Thyroid gland (tissue), 4 donors: ENCODE measurements around the gene ING2. TPM values are rescaled to one million over a fixed set of nuclear protein-coding genes. Genes with fewer than 3 reads are reported as not detected.

ENCODE experiments used
- DNase-seq, 2 donors: peaks; one replicate each; pipeline ENCODE4 v3.0.0-alpha.2; 2019
- H3K27ac ChIP-seq, 3 donors: fragments of 200-600 bp; sonication (generic); 1 replicate in 2 of 3; 2 replicates in 1 of 3; pipeline ENCODE4 v1.5.1; 2016 to 2019; ENCODE audit warnings: mild to moderate bottlenecking in 1 of 3, moderate library complexity in 1 of 3
- H3K27me3 ChIP-seq: fragments of 200-600 bp; sonication (generic); one replicate; pipeline ENCODE4 v1.5.1; 2019
- H3K36me3 ChIP-seq, 2 donors: fragments of 200-600 bp; sonication (generic); one replicate each; pipeline ENCODE4 v1.5.1; 2016 to 2019
- H3K4me1 ChIP-seq, 2 donors: fragments of 200-600 bp; sonication (generic); one replicate each; pipeline ENCODE4 v1.5.1; 2017 to 2019
- H3K4me3 ChIP-seq, 3 donors: fragments of 200-600 bp; sonication (generic); replicated peaks in 1 of 3; 1 replicate in 2 of 3; 2 replicates in 1 of 3; pipeline ENCODE4 v1.5.1; 2016; ENCODE audit warnings: mild to moderate bottlenecking in 1 of 3
- H3K9me3 ChIP-seq: fragments of 200-600 bp; sonication (generic); one replicate; pipeline ENCODE4 v1.5.1; 2017
- POLR2A ChIP-seq, 2 donors: fragments of 450-650 bp; IDR thresholded peaks; one replicate each; pipeline ENCODE4 v1.6.1; 2017; ENCODE audit warnings: antibody characterized with exemption in 2 of 2, mild to moderate bottlenecking in 2 of 2, moderate library complexity in 1 of 2
- WGBS, 2 donors: methylation state at CpG; one replicate each; pipeline ENCODE4 v1.1.5; 2017; 5-methylcytosine and 5-hydroxymethylcytosine counted together
- intact Hi-C: fragments of 100-400 bp; cut with DNase I; formaldehyde crosslinking; loops from one replicate; pipeline ENCODE4 v1.15.1; 2023
- total RNA-seq, 4 donors: library from RNA; depleted of rRNA; stranded (reverse); fragments of >200 nt; gene quantifications; one replicate each; pipeline ENCODE4 v1.2.3, GENCODE V29; 2016
- TF ChIP-seq, protein P1 (sequence below), 6 experiments: fragments of 200-600 bp in 3 of 6; fragments of 450-650 bp in 3 of 6; sonication (generic) in 3 of 6; IDR thresholded peaks; one replicate each; pipeline ENCODE4 v1.5.1; 2016 to 2019; ENCODE audit warnings: antibody characterized with exemption in 6 of 6, mild to moderate bottlenecking in 2 of 6, inconsistent platforms in 1 of 6, moderate library complexity in 1 of 6

The ING2 gene
- total RNA-seq, 4 donors from 2014 or later, result 17.2 to 21.4 (median 18.8) TPM

DNA sequence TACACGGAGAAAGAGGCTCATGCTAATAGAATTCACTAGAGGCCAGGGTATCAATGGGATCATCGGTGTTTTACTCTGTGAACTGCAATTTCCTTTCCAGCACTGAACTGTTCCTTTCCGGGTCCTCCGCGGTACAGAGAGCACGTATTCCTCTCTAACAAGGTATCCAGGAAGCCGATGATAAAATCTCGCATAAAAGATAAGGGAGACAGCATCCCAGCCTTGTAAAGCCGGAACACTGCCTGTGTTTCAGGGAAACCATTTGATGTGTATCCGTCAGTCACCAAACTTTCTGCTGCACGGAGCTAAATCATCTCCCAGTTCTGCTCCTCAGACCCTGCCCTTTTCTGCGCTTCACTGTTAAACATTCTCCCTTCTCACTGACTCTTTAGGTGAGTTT lies 54.0 kb downstream of the ING2 start:
- Histone ChIP-seq H3K4me1 (peaks cover 11 to 24% of the 10 kb centered on the region in 2 donors), H3K9me3 (no peaks in the 10 kb centered on the region), H3K27me3 (no peaks in the 10 kb centered on the region), H3K4me3 (no peak overlapping the region), H3K36me3 (no peaks in the 10 kb centered on the region), H3K27ac (no peak overlapping the region)
- no peak for DNase-seq
- TF ChIP-seq POLR2A (IDR thresholded peaks at IDR 0.05), result no peak
- TF ChIP-seq, protein P1, sequence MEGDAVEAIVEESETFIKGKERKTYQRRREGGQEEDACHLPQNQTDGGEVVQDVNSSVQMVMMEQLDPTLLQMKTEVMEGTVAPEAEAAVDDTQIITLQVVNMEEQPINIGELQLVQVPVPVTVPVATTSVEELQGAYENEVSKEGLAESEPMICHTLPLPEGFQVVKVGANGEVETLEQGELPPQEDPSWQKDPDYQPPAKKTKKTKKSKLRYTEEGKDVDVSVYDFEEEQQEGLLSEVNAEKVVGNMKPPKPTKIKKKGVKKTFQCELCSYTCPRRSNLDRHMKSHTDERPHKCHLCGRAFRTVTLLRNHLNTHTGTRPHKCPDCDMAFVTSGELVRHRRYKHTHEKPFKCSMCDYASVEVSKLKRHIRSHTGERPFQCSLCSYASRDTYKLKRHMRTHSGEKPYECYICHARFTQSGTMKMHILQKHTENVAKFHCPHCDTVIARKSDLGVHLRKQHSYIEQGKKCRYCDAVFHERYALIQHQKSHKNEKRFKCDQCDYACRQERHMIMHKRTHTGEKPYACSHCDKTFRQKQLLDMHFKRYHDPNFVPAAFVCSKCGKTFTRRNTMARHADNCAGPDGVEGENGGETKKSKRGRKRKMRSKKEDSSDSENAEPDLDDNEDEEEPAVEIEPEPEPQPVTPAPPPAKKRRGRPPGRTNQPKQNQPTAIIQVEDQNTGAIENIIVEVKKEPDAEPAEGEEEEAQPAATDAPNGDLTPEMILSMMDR (IDR thresholded peaks at IDR 0.05), result no peak
- intact Hi-C loops, result no loop called here
- WGBS, 2 donors, result 78 to 81% methylated on average over 12 of the region's 12 CpGs

DNA sequence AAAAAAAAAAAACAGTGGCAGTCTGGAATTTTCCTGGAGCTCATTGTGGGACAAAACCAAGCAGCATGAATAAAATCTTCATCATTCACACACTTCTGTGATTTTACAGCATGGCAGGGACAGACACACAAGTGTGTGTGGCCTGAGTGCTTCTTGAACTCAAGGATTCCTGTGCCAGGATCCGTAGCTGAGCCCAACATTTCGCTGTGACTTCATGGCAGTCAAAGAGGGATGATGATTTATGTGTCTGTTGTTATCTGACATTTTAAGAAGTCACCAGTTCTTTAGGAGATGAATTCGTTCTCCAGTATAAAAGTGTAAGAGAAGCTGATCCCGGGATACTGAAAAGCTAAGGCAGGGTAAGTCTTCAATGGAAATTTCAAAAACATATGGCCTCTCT lies 57.0 kb downstream of the ING2 start:
- Histone ChIP-seq H3K4me3 (no peak overlapping the region), H3K9me3 (no peaks in the 10 kb centered on the region), H3K36me3 (no peaks in the 10 kb centered on the region), H3K27ac (peak overlapping the region in 2 of 3 donors; percentile 26 to 41), H3K27me3 (no peaks in the 10 kb centered on the region), H3K4me1 (peaks cover 9 to 23% of the 10 kb centered on the region in 2 donors)
- peak; percentile 60 to 67 for DNase-seq
- no peak for TF ChIP-seq POLR2A (IDR thresholded peaks at IDR 0.05)
- TF ChIP-seq, protein P1 (IDR thresholded peaks at IDR 0.05), result no peak
- WGBS, 2 donors, result 41 to 43% methylated on average over 4 of the region's 4 CpGs
- intact Hi-C loops, result no loop called here

Other genes with a start within 250 kb of the ING2 start
- not detected for gene CLDN22, start 184.8 kb upstream of the ING2 start, total RNA-seq
- not detected for gene CLDN24, start 182.6 kb upstream of the ING2 start, total RNA-seq
- gene CDKN2AIP, start 60.4 kb upstream of the ING2 start, total RNA-seq, result 10 to 100 TPM; 16.9 to 30.3 (median 22.8) TPM
- 10 to 100 TPM; 33.3 to 43.5 (median 41.5) TPM for gene RWDD4, start 154.1 kb downstream of the ING2 start, total RNA-seq
- 10 to 100 TPM; 34.6 to 84.1 (median 41.8) TPM for gene TRAPPC11, start 154.2 kb downstream of the ING2 start, total RNA-seq